Activated T-cell treated with anti-CD3 and anti-CD28 coated beads for 48 hours (primary cell): ENCODE measurements around the gene SPON1.
"Not testable (repeated sequence)": the region's sequence is repeated elsewhere in the genome, so short reads cannot be mapped to it uniquely, and the experiment has no call there.

ENCODE experiments used
- DNase-seq: peaks from one replicate; pipeline ENCODE4 v3.0.0-alpha.2; 2020; ENCODE audit warnings: low read depth

The SPON1 gene

DNA sequence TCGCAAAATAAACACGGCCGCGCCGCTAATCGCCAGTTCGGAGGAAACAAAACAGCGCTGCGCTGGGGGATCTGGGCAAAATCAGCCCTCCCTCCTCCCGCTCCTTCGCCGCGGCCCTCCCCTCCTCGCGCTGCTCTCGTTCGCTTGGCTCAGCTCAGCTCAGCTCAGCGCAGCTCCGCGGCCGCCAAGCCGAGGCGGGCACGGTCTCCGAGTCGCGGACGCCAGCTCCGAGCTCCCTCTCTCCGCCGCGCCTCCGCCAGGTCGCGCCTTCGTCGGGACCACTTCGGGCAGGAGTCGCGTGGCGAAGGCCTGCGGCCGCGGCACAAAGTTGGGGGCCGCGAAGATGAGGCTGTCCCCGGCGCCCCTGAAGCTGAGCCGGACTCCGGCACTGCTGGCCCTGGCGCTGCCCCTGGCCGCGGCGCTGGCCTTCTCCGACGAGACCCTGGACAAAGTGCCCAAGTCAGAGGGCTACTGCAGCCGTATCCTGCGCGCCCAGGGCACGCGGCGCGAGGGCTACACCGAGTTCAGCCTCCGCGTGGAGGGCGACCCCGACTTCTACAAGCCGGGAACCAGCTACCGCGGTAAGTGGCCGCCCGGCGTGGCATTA lies at the start of gene SPON1:
SPON1 (plus strand) TSS at position 162 of the 607 bp plus-strand sequence; CDS start at position 344, 182 bp downstream.
- peak; percentile 41 for DNase-seq

- DNase-seq = no peak
These were observed 45.3 kb upstream of the SPON1 start for GRCh38 chr11:13917264-13917663.

DNA sequence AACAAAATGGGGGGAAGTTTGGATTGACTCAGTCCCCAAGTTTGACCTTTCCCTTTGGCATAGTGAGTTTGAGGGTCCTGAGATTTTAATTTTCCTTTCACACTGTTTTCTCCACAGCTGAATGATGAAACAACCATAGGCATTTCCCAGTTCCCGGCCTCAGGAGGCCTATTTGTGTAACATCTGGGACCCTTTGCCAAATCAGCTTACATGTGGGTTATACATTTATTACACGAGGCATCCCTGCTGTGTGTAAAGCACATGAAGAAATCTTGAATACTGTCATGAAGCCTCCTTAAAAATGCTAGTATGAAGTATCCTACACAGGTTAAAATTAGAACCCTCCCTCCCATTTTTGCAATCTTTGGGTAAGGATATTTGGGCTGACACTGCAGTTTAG lies 44.6 kb upstream of the SPON1 start:
- DNase-seq = no peak

- no peak for DNase-seq
These were observed 41.8 kb upstream of the SPON1 start for GRCh38 chr11:13920756-13921155.

DNA sequence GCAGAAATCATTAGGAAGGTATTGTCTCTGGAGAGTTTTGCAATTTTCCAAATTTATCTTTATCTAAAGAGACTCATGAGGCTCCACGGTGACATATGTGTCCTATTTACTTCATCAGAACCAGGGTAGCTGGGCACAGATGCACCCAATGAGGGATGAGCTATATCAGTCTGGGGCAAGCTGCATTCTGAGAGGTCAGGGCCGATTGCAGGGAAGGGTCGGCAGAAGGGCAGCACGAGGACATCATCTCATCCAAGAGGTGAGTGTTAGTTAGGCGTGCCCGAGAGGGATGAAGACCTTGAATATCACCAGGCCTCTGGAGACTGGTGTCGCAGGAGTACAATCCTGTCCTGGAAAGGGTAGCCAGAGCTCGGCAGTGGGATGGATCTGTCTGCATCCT lies 41.0 kb upstream of the SPON1 start:
- no peak for DNase-seq

- no peak for DNase-seq
These were observed 39.3 kb upstream of the SPON1 start for GRCh38 chr11:13923182-13923581.

GRCh38 chr11:13923716-13924650 lies 38.5 kb upstream of the SPON1 start:
- DNase-seq = no peak

GRCh38 chr11:13924801-13925327 lies 37.7 kb upstream of the SPON1 start:
- DNase-seq = no peak

GRCh38 chr11:13926366-13926765 lies 36.2 kb upstream of the SPON1 start:
- DNase-seq = not testable (repeated sequence)

GRCh38 chr11:13926981-13927380 lies 35.5 kb upstream of the SPON1 start:
- no peak for DNase-seq

DNA sequence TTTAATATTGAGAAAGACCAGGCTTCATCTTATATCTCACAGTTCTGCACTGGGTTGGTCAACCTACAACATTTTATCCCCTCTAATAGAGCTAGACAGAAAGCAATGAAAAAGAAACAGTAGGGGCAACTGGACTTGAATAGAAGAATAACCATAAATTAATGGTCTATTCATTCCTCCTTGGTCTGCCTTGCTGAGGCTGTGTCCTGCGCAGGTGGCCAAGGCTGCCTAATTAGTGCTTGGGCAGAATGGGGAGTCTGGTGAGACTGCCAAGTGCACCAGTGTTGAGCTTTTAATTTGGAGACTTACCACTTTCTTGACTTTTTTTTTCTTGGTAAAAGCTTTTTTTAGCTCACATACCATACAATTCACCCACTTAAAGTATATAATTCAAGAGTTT lies 35.0 kb upstream of the SPON1 start:
- no peak for DNase-seq

GRCh38 chr11:13928566-13929251 lies 33.8 kb upstream of the SPON1 start:
- no peak for DNase-seq

- DNase-seq = no peak
These were observed 33.1 kb upstream of the SPON1 start for GRCh38 chr11:13929395-13929891.

DNA sequence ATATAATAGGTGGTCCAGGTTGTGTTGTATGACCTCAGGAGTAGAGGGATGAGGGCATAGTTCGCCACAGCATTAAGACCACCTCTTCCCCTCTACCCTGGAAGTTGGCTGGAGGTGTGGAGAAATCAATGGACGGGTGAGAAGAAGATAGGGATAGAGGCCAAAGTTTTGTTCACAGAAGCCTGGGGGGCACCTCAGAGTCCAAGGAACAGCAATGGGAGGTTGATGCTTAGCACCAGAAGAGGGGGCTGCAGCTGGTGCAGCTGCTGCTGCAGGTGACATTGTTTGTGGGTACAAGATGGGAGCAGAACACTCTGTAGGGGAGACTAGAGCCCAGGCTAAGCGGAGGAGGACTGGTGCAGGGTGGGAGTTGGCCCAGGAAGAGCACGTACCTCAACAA lies 31.2 kb upstream of the SPON1 start:
- DNase-seq = no peak

DNA sequence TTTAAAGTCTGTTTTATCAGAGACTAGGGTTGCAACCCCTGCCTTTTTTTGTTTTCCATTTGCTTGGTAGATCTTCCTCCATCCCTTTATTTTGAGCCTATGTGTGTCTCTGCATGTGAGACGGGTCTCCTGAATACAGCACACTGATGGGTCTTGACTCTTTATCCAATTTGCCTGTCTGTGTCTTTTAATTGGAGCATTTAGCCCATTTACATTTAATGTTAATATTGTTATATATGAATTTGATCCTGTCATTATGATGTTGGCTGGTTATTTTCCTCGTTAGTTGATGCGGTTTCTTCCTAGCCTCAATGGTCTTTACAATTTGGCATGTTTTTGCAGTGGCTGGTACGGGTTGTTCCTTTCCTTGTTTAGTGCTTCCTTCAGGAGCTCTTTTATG lies 25.4 kb upstream of the SPON1 start:
- not testable (repeated sequence) for DNase-seq

GRCh38 chr11:13938829-13939228 lies 23.7 kb upstream of the SPON1 start:
- not testable (repeated sequence) for DNase-seq

DNA sequence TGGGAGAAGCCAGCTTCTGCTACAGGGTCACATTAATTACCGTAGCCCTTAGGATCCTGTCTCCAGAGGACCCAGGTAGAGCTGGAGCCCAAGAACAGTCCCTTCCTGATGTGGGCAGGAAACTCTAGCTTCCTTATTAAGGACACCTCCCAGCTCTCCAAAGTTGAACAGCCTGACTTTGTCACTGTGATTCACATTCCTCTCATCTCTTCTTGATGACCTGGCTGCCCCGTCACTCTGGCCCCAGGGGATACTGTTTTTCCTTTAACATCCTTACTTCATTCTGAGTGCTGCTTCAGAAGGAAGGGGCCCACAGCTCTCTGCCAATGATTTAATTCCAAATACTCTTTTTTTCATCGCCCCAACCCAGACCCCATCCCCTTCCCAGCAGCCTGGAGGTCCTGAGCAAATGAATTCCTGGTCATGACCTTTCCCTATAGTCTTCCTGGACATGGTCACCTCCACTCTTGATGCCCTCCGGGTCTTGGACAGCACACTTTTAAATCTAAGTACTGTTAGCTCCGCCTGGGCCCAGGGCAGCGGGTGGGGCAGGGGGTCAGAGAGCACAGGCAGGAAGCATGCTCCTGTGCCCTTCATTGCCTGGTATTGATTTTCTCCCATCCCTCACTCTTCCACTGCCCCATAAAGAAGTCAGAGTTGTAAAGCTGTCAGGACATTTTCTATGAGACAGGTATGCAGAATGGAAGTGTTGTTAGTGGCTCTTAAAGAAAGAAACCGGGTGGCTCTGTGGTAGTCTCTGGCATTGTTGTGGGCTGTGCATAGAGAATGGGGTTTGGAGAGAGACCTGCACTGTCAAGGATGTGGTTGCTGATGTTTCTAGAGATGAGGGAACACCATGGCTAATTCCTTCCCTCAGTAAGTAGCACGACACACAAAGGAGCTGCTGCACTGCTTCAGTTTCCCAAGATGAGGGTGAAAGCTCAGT lies 22.3 kb upstream of the SPON1 start:
- no peak for DNase-seq

- DNase-seq = no peak
These were observed 21.6 kb upstream of the SPON1 start for GRCh38 chr11:13940907-13941256.

DNA sequence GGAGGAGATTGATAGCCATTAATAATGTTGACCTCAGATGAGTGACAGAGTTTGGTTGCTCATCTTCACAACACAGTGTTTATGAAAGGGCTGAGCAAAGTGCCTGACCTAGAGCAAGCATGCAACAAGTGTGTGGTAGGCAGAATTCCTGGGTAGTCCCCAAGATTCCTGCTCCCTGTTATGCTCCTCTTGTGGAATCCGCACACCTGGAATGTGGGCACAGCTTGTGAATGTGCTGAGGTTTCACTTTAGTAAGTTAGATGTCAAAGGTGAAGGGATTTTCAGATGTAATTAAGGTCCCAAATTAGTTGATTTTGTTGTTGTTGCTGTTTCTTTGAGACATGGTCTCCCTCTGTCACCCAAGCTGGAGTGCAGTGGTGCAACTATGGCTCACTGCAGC lies 20.7 kb upstream of the SPON1 start:
- no peak for DNase-seq

GRCh38 chr11:13942378-13942777 lies 20.1 kb upstream of the SPON1 start:
- DNase-seq = no peak

- no peak for DNase-seq
These were observed 19.5 kb upstream of the SPON1 start for GRCh38 chr11:13942971-13943381.
